ENCODE data around the gene CD300C. TPM values are rescaled to one million over a fixed set of nuclear protein-coding genes. Genes with fewer than 3 reads are reported as not detected.

The CD300C gene
- total and polyA plus RNA-seq, 10 of the 15 experiments (the other 5 are each of a cell fraction or from before 2014, with no cell fraction given) = 0.12 to 0.38 (median 0.23) TPM; not detected in 3

GRCh38 chr17:74546586-74546985 lies 671 bp upstream of the CD300C start:
- Histone ChIP-seq H2AFZ (ENCODE audit: control insufficient read depth, low read depth, low read length) (no peak overlapping the region), H3K4me3 (no peak overlapping the region), H3K27me3 (replicated peaks in 1 of 2; ENCODE audit: control insufficient read depth in 2 of 2, insufficient read depth in 2 of 2, low read length in 1 of 2) (no peaks in the 10 kb centered on the region; a peak in 1 of 4 replicates), H3K79me2 (ENCODE audit: control insufficient read depth, insufficient read depth, low read length) (no peaks in the 10 kb centered on the region), H3K4me2 (ENCODE audit: control insufficient read depth, insufficient read depth) (no peak overlapping the region), H3K9me3 (replicated peaks; ENCODE audit: control insufficient read depth, insufficient read depth, low read length) (no peaks in the 10 kb centered on the region), H4K20me1 (ENCODE audit: control insufficient read depth, insufficient read depth) (no peaks in the 10 kb centered on the region), H3K9ac (ENCODE audit: control insufficient read depth, insufficient read depth, low read length) (no peak overlapping the region), H3K4me1 (ENCODE audit: control insufficient read depth, insufficient read depth, low read length) (no peaks in the 10 kb centered on the region), H3K36me3 (ENCODE audit: control insufficient read depth in 2 of 2, insufficient read depth in 2 of 2, low read length in 1 of 2) (no peaks in the 10 kb centered on the region), H3K27ac (ENCODE audit: control insufficient read depth, insufficient read depth) (no peak overlapping the region)
- no peak for ATAC-seq
- 45% methylated on average over 7 of the region's 7 CpGs for WGBS (ENCODE audit: insufficient coverage, insufficient replicate concordance, low lambda C conversion rate, missing lambda C conversion rate)
- ChIA-PET SMC1A (ENCODE audit: uncharacterized antibody, unreplicated experiment) (no interaction called here), RAD21 (ENCODE audit: unreplicated experiment) (no interaction called here), POLR2A (no interaction called here), CTCF (no interaction called here)
- no TSS peak for BruUV-seq (replicated peaks)
- TF ChIP-seq SIN3A (IDR thresholded peaks at IDR 0.05; ENCODE audit: low read depth, low read length) = no peak
- no peak for TF ChIP-seq MEF2A (IDR thresholded peaks at IDR 0.05; ENCODE audit: insufficient read depth, low read depth, low read length)
- no peak for TF ChIP-seq MTA2 (IDR thresholded peaks at IDR 0.05; ENCODE audit: low read depth)
- TF ChIP-seq PBX3 (IDR thresholded peaks at IDR 0.05; ENCODE audit: insufficient replicate concordance, low read depth, low read length) = no peak
- TF ChIP-seq CREB1 (IDR thresholded peaks at IDR 0.05; ENCODE audit: low read depth) = no peak
- no peak for TF ChIP-seq MTA3 (IDR thresholded peaks at IDR 0.05; ENCODE audit: borderline replicate concordance, low read length)
- no peak for TF ChIP-seq SMAD5 (IDR thresholded peaks at IDR 0.05; ENCODE audit: low read depth)
- no peak for DNase-seq (ENCODE audit: low read depth, low spot score)
- in situ Hi-C loops (cut with MboI) = no loop called here
- intact Hi-C loops (cut with micrococcal nuclease; ENCODE audit: unreplicated experiment) = no loop called here
- FAIRE-seq = no peak

Measured in GM12878 (cell line).